ENCODE data around the gene RAMP2. TPM values are rescaled to one million over a fixed set of nuclear protein-coding genes. Genes with fewer than 3 reads are reported as not detected.
A peak's percentile ranks its signal among the peaks of the same experiment; 100 is the strongest.

RAMP2 gene
- total RNA-seq, 6 donors from 2014 or later = 12.2 to 120 (median 55.8) TPM; not detected in 1

GRCh38 chr17:42748202-42748907, 12.7 kb upstream of the RAMP2 start:
- no peak for TF ChIP-seq POLR2AphosphoS5 (IDR thresholded peaks at IDR 0.05)
- no peak for TF ChIP-seq POLR2A (IDR thresholded peaks at IDR 0.05)
- TF ChIP-seq CTCF (IDR thresholded peaks at IDR 0.05) = no peak
- no peak for TF ChIP-seq EP300 (IDR thresholded peaks at IDR 0.05)
- Histone ChIP-seq H3K4me1 (peaks cover 39 to 54% (median 45%) of the 10 kb centered on the region in 4 donors), H3K9me3 (no peaks in the 10 kb centered on the region), H3K27ac (peak overlapping the region; percentile 16 to 73 (median 50)), H3K4me3 (no peak overlapping the region), H3K36me3 (no peaks in the 10 kb centered on the region), H3K27me3 (no peaks in the 10 kb centered on the region)
- DNase-seq (no peak), ATAC-seq (ENCODE audit: low FRiP score in 2 of 2) (peak in 1 of 2 donors; percentile 27)
- 46 to 55% methylated on average over 7 of the region's 7 CpGs for WGBS, 2 donors

- Histone ChIP-seq H3K9me3 (no peaks in the 10 kb centered on the region), H3K4me3 (no peak overlapping the region), H3K27me3 (no peaks in the 10 kb centered on the region), H3K36me3 (no peaks in the 10 kb centered on the region), H3K27ac (peak overlapping the region; percentile 31 to 73 (median 52)), H3K4me1 (peaks cover 31 to 46% (median 37%) of the 10 kb centered on the region in 4 donors)
- ATAC-seq (ENCODE audit: low FRiP score in 2 of 2) = no peak
- 76% methylated on average over 9 to 11 of the region's 11 CpGs for WGBS, 2 donors
- DNase-seq = no peak
- TF ChIP-seq CTCF (IDR thresholded peaks at IDR 0.05) (no peak), EP300 (IDR thresholded peaks at IDR 0.05) (no peak), POLR2A (IDR thresholded peaks at IDR 0.05) (no peak), POLR2AphosphoS5 (IDR thresholded peaks at IDR 0.05) (no peak)
Measured at GRCh38 chr17:42748908-42749798, 11.9 kb upstream of the RAMP2 start.

GRCh38 chr17:42750739-42751344, 10.2 kb upstream of the RAMP2 start:
- H3K36me3 ChIP-seq = no peaks in the 10 kb centered on the region
- ATAC-seq (ENCODE audit: low FRiP score in 2 of 2) (peak; percentile 36 to 53), DNase-seq (no peak)
- 27 to 29% methylated on average over 3 of the region's 3 CpGs for WGBS, 2 donors
- TF ChIP-seq POLR2A (IDR thresholded peaks at IDR 0.05) = no peak
- no peak for TF ChIP-seq EP300 (IDR thresholded peaks at IDR 0.05)
- TF ChIP-seq CTCF (IDR thresholded peaks at IDR 0.05) = no peak
- no peak for TF ChIP-seq POLR2AphosphoS5 (IDR thresholded peaks at IDR 0.05)
- no peaks in the 10 kb centered on the region for H3K9me3 ChIP-seq
- H3K4me3 ChIP-seq = no peak overlapping the region
- no peaks in the 10 kb centered on the region for H3K27me3 ChIP-seq
- H3K4me1 ChIP-seq = peaks cover 25 to 36% (median 31%) of the 10 kb centered on the region in 4 donors
- H3K27ac ChIP-seq = peak overlapping the region; percentile 19 to 73 (median 50)

GRCh38 chr17:42751628-42752027, 9.4 kb upstream of the RAMP2 start:
- DNase-seq (no peak), ATAC-seq (ENCODE audit: low FRiP score in 2 of 2) (no peak)
- H3K9me3 ChIP-seq = no peaks in the 10 kb centered on the region
- peaks cover 25 to 36% (median 31%) of the 10 kb centered on the region in 4 donors for H3K4me1 ChIP-seq
- TF ChIP-seq EP300 (IDR thresholded peaks at IDR 0.05) = no peak
- TF ChIP-seq POLR2AphosphoS5 (IDR thresholded peaks at IDR 0.05) = no peak
- no peak for TF ChIP-seq CTCF (IDR thresholded peaks at IDR 0.05)
- TF ChIP-seq POLR2A (IDR thresholded peaks at IDR 0.05) = no peak
- no peaks in the 10 kb centered on the region for H3K36me3 ChIP-seq
- no peak overlapping the region for H3K27ac ChIP-seq
- no peak overlapping the region for H3K4me3 ChIP-seq
- WGBS, 2 donors = 61 to 72% methylated on average over 7 of the region's 7 CpGs
- no peaks in the 10 kb centered on the region for H3K27me3 ChIP-seq
